Mucosa of descending colon (tissue), 3 donors: Measurements from ENCODE around the gene LGR6. TPM values are rescaled to one million over a fixed set of nuclear protein-coding genes. Genes with fewer than 3 reads are reported as not detected.

Experiments
- ATAC-seq: fragments of 200-7000 bp; cut with Tn5 transposase; one replicate; pipeline ENCODE4 v1.9.1; 2020; ENCODE audit warnings: mild to moderate bottlenecking, moderate library complexity
- DNase-seq, 3 donors: peaks; one replicate each; pipeline ENCODE4 v3.0.0-alpha.2; 2020
- H3K36me3 ChIP-seq: fragments of 200-600 bp; one replicate; pipeline ENCODE4 v1.8.0; 2021; ENCODE audit warnings: low read depth, mild to moderate bottlenecking
- H3K4me1 ChIP-seq: fragments of 200-600 bp; one replicate; pipeline ENCODE4 v1.8.0; 2021; ENCODE audit warnings: low read depth, mild to moderate bottlenecking
- H3K4me3 ChIP-seq: fragments of 200-600 bp; one replicate; pipeline ENCODE4 v1.8.0; 2021; ENCODE audit warnings: mild to moderate bottlenecking
- H3K9me3 ChIP-seq: fragments of 200-600 bp; one replicate; pipeline ENCODE4 v1.8.0; 2021; ENCODE audit warnings: mild to moderate bottlenecking
- intact Hi-C, 2 donors: fragments of 100-400 bp; cut with DNase I in 1 of 2; cut with micrococcal nuclease in 1 of 2; formaldehyde crosslinking; loops; one replicate each; pipeline versions ENCODE4 v1.11.0 to v1.11.1; 2022; cut with DNase I, micrococcal nuclease
- total RNA-seq, 3 donors: library from RNA; stranded (reverse); fragmentation: NEBNext Ultra II Directional in 2 of 3; extraction: Animal tissue kit (Norgen Biotek cat#: 25700) in 2 of 3; gene quantifications; one replicate each; pipeline versions ENCODE4 v1.2.1 to v1.2.4, GENCODE V29; 2021 to 2023
- TF ChIP-seq, protein P1 (sequence below): fragments of 200-600 bp; IDR thresholded peaks from one replicate; pipeline ENCODE4 v1.8.0; 2022; ENCODE audit warnings: antibody characterized with exemption, mild to moderate bottlenecking
- donor health status: DM: no; HTN: no; CAD: no; lungs with moderate emphysema.
- donor health status: DM: no; HTN: no; CAD: no.
- donor health status: DM: no; HTN: yes; CAD: no.

LGR6 gene
- total RNA-seq, 3 donors from 2014 or later, result 0.66 to 4.2 (median 1.3) TPM

DNA sequence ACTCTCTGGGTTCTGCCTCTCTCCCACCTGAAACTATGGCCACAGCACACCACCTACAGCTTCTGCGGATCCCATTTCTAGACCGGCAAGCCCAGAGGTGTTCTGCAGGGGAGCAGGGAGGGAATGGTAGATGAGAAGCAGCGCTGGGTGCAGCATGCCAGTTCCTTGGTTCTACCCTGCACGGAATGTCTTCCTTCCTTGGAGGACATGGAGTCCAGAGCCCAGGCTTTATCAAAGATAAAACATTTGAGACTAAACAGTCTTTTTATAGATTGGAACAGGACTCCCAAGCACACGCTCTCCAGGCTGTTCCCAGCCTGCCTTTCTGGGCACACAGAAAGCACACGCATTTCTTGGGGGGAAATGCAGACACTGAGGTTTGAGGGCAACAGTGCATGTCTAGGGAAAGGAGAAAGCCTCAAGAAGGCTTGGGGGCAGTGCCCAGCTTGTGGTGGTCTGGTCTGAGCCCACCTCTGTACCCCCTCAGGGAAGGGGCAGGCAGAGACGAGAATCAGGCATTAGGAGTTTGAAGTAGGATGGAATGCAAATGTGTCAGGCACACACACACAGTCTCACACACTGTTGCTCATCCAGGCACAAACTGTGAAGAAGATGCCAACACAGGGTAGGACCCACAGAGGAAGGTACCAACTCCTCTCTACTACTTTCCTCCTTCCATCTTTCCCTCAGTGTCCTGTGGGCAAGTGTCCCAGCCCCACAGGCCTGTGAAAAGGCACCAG is 29.7 kb downstream of the LGR6 start:
- DNase-seq (no peak), ATAC-seq (no peak)
- H3K9me3 ChIP-seq, result no peaks in the 10 kb centered on the region
- H3K36me3 ChIP-seq, result no peaks in the 10 kb centered on the region
- peaks cover 9% of the 10 kb centered on the region for H3K4me1 ChIP-seq
- H3K4me3 ChIP-seq, result no peak overlapping the region
- intact Hi-C loops, result no loop called here
- TF ChIP-seq, protein P1, sequence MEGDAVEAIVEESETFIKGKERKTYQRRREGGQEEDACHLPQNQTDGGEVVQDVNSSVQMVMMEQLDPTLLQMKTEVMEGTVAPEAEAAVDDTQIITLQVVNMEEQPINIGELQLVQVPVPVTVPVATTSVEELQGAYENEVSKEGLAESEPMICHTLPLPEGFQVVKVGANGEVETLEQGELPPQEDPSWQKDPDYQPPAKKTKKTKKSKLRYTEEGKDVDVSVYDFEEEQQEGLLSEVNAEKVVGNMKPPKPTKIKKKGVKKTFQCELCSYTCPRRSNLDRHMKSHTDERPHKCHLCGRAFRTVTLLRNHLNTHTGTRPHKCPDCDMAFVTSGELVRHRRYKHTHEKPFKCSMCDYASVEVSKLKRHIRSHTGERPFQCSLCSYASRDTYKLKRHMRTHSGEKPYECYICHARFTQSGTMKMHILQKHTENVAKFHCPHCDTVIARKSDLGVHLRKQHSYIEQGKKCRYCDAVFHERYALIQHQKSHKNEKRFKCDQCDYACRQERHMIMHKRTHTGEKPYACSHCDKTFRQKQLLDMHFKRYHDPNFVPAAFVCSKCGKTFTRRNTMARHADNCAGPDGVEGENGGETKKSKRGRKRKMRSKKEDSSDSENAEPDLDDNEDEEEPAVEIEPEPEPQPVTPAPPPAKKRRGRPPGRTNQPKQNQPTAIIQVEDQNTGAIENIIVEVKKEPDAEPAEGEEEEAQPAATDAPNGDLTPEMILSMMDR, result no peak

DNA sequence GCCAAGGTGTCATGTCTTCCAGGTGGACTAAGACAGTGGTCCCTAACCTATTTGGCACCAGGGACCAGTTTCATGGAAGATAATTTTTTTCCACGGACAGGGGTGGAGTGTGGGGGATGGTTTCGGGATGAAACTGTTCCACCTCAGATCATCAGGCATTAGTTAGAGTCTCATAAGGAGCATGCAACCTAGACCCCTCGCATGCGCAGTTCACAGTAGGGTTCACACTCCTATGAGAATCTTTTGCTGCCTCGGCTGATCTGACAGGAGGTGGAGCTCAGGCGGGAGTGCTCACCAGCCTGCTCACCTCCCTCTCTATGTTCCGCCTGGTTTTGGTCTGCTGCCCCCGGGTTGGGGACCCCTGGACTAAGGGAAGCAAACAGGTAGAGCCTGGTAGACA is 30.9 kb downstream of the LGR6 start:
- DNase-seq (no peak), ATAC-seq (no peak)
- H3K9me3 ChIP-seq, result no peaks in the 10 kb centered on the region
- H3K36me3 ChIP-seq, result no peaks in the 10 kb centered on the region
- TF ChIP-seq, protein P1, result no peak
- intact Hi-C loops, result no loop called here
- no peak overlapping the region for H3K4me3 ChIP-seq
- peaks cover 12% of the 10 kb centered on the region for H3K4me1 ChIP-seq

DNA sequence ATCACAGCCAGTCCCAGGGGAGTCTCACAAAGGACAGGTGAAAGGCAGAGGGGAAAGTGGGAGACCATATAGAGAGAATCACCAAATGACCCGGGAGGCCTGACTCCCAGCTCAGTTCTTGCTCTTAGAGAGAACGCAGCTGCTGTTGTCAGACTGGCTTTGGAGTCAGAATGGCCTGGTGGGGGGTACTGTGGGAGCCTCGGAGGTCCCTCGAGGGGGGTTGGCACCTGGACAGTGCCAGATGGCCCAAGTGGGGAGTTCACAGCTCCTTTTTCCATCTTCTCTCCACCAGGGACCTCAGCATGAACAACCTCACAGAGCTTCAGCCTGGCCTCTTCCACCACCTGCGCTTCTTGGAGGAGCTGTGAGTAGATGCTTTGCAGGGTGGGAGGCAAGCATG is 31.5 kb downstream of the LGR6 start:
- ATAC-seq (no peak), DNase-seq (no peak)
- no peaks in the 10 kb centered on the region for H3K36me3 ChIP-seq
- intact Hi-C loops, result no loop called here
- peaks cover 12% of the 10 kb centered on the region for H3K4me1 ChIP-seq
- TF ChIP-seq, protein P1, result no peak
- no peak overlapping the region for H3K4me3 ChIP-seq
- no peaks in the 10 kb centered on the region for H3K9me3 ChIP-seq

DNA sequence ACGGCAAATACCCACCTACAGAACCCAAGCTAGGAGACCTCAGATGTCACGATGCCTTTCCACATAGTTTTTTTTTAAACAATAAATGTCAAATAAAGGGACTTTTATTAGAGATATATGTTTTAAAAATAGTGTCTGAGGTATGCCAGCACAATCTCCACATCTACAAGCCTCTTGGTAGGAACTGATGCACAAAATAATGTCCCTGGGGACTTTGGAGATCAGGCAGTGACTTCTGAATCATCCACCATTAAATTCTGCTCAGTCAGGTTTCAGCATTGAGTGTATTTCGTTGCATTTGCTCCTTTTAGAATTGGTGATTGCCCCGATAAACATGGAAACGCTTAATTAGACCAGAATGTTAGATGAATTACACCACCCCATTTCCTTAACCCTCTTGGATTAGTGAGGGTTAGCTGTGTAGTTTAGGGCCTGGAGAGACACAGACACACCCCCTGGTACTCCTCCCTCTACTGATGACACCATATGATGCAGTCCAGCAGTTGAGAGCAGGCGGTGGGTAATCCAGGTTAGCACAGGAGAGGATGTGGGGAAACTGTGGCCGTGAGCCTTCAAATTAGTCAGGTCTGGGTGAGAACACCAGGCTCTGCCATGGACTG is 33.6 kb downstream of the LGR6 start:
- intact Hi-C loops, result no loop called here
- H3K36me3 ChIP-seq, result no peaks in the 10 kb centered on the region
- H3K4me1 ChIP-seq, result peaks cover 12% of the 10 kb centered on the region
- no peaks in the 10 kb centered on the region for H3K9me3 ChIP-seq
- no peak overlapping the region for H3K4me3 ChIP-seq
- ATAC-seq (peak; percentile 12), DNase-seq (no peak)
- TF ChIP-seq, protein P1, result no peak

DNA sequence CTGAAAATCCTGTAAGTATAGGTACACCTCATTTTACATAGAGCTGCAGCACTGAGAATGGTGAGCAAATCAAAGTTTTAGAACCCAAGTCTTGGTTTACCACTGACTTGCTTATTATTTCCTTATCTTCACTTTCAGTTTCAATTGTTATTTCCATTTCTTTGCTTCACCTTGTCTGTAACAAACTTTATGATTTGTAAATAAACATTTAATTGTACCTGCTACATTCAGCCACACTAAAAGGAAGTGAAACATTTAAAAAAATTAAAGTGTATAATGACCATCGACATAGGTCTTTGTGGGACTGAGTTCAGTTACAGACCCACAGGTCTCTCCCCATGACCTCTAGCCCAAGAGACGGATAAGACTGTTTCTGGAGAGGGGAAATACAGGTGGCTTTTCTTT is 34.4 kb downstream of the LGR6 start:
- Histone ChIP-seq H3K36me3 (no peaks in the 10 kb centered on the region), H3K4me3 (no peak overlapping the region), H3K9me3 (no peaks in the 10 kb centered on the region), H3K4me1 (peaks cover 12% of the 10 kb centered on the region)
- intact Hi-C loops, result no loop called here
- no peak for DNase-seq
- ATAC-seq, result peak; percentile 69
- TF ChIP-seq, protein P1, result no peak
